T47D (cell line): ENCODE results near the gene MSL3B.

ENCODE experiments used
- DNase-seq, 2 experiments: peaks; one replicate each; pipeline versions ENCODE4 v3.0.0 to v3.0.0-alpha.2; 2011 to 2012; ENCODE audit warnings: low read depth in 1 of 2, low spot score in 1 of 2
- JUND ChIP-seq: IDR thresholded peaks from 2 replicates; pipeline ENCODE4 v1.6.1; 2012; ENCODE audit warnings: low read depth
- in situ Hi-C: cut with HindIII; loops from 2 replicates; pipeline ENCODE4 v1.10.0; 2016; ENCODE audit warnings: low sequenced_read_pairs, low pct_unique_long_range_greater_than_20kb

MSL3B gene

DNA sequence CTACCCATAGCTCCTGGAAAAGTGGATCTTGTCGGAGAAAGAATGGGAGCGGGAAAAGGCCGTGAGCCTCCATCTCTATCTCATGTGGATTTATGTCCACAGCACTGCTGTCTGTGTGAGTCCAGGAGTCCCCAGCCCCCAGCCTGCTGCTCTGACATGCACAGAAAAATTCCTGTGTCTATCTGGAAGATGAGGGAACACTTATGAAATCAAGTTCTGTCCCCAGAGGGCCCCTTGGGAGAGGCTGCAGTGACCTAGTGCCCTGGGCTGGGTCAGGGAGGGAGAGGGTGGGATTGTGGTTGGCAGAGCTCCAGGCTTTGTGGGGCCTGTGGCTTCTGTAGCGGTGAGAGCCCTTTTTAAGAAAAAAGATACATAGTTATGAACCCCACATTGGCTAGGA, 51.4 kb downstream of the MSL3B start:
- DNase-seq = no peak
- no peak for TF ChIP-seq JUND
- in situ Hi-C loops = no loop called here

DNA sequence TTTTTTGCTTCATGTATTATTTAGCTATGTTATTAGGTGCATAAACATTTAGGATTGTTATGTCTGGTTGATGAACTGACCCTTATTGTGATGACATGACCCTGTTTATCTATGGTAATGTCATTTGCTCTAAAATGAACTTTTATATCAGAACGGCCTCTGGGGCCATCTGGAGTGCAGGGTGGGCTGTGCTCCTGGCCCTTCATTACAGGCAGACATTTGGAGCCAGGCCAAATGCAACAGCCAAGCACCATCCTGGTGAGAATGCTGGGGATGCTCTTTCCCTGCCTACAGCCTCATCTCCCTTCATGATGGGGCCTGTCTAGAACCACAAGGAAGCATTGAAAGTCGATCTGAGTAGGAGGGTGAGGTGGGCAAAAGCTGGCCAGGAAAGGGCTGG, 51.9 kb downstream of the MSL3B start:
- in situ Hi-C loops = no loop called here
- no peak for DNase-seq
- TF ChIP-seq JUND = no peak

- DNase-seq = no peak
- no peak for TF ChIP-seq JUND
- in situ Hi-C loops = no loop called here
Observed at GRCh38 chr2:233815861-233816260, 52.3 kb downstream of the MSL3B start.
